K562 treated with DMSO at 1 percent for 12 hours (cell line): ENCODE data around the gene RFX5. TPM values are rescaled to one million over a fixed set of nuclear protein-coding genes. Genes with fewer than 3 reads are reported as not detected.

ENCODE experiments used
- total RNA-seq: library from RNA; unstranded; fragments of 300-600 nt; gene quantifications from 2 replicates; pipeline ENCODE4 v1.2.3, GENCODE V29; 2022; ENCODE audit not compliant: insufficient read depth

Gene RFX5
- total RNA-seq: 8.3 and 21.0 TPM in 2 replicates

GRCh38 chr1:151346769-151347522, at the start of gene RFX5:
RFX5 (minus strand) TSS chr1:151347252; CDS start chr1:151346320, 932 bp downstream.

GRCh38 chr1:151372058-151372934, 25.2 kb upstream of the RFX5 start, which contains the start of gene SELENBP1:
SELENBP1 (minus strand) TSS chr1:151372705; CDS start chr1:151372641, 64 bp downstream.

GRCh38 chr1:151327223-151327902, 19.7 kb downstream of the RFX5 start, which contains the start of gene PI4KB:
PI4KB (minus strand) TSS chr1:151327416; CDS start chr1:151316481, 10,935 bp downstream.

Other genes with a start within 250 kb of the RFX5 start
- gene SEMA6C, start 200.6 kb downstream of the RFX5 start, total RNA-seq: 5.3 and 7.6 TPM in 2 replicates
- gene TNFAIP8L2, start 190.6 kb downstream of the RFX5 start, total RNA-seq: not detected in 2 replicates
- 2.3 and 4.8 TPM in 2 replicates for gene LYSMD1, start 181.3 kb downstream of the RFX5 start, total RNA-seq
- gene SCNM1, start 181.1 kb downstream of the RFX5 start, total RNA-seq: 56.7 and 62.1 TPM in 2 replicates
- gene TMOD4, start 171.3 kb downstream of the RFX5 start, total RNA-seq: not detected in 2 replicates
- 74.3 and 74.9 TPM in 2 replicates for gene VPS72, start 157.1 kb downstream of the RFX5 start, total RNA-seq
- 8.2 and 26.4 TPM in 2 replicates for gene PIP5K1A, start 148.7 kb downstream of the RFX5 start, total RNA-seq
- gene PSMD4, start 92.5 kb downstream of the RFX5 start, total RNA-seq: 300 and 354 TPM in 2 replicates
- gene ZNF687, start 65.0 kb downstream of the RFX5 start, total RNA-seq: 19.6 and 35.6 TPM in 2 replicates
- 44.3 and 56.9 TPM in 2 replicates for gene PI4KB, start 19.8 kb downstream of the RFX5 start, total RNA-seq
- 44.0 and 45.5 TPM in 2 replicates for gene SELENBP1, start 25.5 kb upstream of the RFX5 start, total RNA-seq
- gene PSMB4, start 52.3 kb upstream of the RFX5 start, total RNA-seq: 499 and 556 TPM in 2 replicates
- gene POGZ, start 112.2 kb upstream of the RFX5 start, total RNA-seq: 7.3 and 32.4 TPM in 2 replicates
- not detected in 2 replicates for gene CGN, start 164.1 kb upstream of the RFX5 start, total RNA-seq
- gene TUFT1, start 193.1 kb upstream of the RFX5 start, total RNA-seq: 5.2 and 10.4 TPM in 2 replicates